GM19035 (cell line): ENCODE measurements around the gene EGF.
"Not testable (repeated sequence)": the region's sequence is repeated elsewhere in the genome, so short reads cannot be mapped to it uniquely, and the experiment has no call there.

Source experiments
- ATAC-seq: cut with Tn5 transposase; IDR thresholded peaks from one replicate; pipeline ENCODE4 v1.9.1; 2021; ENCODE audit not compliant: unreplicated experiment

EGF gene

GRCh38 chr4:109913596-109914241 is 1.0 kb downstream of the EGF start:
- no peak for ATAC-seq

GRCh38 chr4:109914322-109914721 is 1.6 kb downstream of the EGF start:
- no peak for ATAC-seq

DNA sequence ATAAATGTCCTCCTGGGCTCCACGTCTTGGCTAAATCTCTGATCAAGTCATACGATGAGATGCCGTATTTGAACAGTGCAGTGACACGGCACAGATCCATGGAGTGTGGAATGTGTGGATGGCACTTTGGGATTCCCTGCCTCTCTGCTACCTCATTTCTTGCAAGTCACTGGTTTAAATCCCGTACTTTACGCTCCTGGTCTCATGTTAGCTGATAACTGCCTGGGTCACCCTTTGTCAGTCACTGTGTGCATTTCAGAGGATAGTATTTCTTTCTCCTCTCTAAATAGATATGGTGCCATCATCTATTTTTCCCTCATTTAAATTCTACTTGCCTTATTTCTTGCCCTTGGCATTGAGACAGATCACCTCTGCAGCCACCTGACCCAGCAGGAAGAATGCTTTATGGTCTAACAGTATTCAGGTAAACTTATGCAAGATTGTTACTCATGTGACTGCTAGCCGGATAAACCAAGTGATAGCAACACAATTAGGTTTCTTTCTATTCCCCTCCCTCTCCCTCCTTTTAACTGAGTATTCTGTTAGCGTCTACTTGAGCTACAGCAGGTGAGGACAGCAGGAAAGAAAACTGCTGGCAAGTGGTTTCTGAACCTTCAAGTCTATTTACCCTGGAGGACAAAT is 2.8 kb downstream of the EGF start:
- ATAC-seq = no peak

DNA sequence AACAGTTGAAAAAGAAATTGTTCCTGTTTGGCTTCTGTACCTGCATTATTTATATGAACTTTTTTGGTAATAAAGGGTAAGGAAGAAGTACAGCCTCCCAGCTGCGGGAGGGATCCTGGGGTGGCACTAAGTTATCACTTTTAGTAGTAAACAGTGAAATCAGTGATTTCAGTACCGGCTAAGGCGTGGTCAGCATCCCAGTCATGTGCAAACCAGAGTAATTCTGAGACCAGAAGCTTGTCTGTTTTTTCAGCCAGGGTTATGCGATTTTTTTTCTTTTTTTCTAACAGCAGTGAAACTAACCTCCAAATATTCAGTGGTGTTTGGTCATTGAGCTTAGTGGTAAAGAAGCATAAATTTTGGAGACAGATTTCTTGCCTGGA is 3.3 kb downstream of the EGF start:
- no peak for ATAC-seq

- no peak for ATAC-seq
Observed at GRCh38 chr4:109921384-109921808, 8.7 kb downstream of the EGF start.

- ATAC-seq = no peak
Observed at GRCh38 chr4:109925396-109925795, 12.7 kb downstream of the EGF start.

- ATAC-seq = no peak
Observed at GRCh38 chr4:109928327-109929045, 15.8 kb downstream of the EGF start.

- no peak for ATAC-seq
Observed at GRCh38 chr4:109930464-109930863, 17.8 kb downstream of the EGF start.

- no peak for ATAC-seq
Observed at GRCh38 chr4:109930872-109931271, 18.2 kb downstream of the EGF start.

DNA sequence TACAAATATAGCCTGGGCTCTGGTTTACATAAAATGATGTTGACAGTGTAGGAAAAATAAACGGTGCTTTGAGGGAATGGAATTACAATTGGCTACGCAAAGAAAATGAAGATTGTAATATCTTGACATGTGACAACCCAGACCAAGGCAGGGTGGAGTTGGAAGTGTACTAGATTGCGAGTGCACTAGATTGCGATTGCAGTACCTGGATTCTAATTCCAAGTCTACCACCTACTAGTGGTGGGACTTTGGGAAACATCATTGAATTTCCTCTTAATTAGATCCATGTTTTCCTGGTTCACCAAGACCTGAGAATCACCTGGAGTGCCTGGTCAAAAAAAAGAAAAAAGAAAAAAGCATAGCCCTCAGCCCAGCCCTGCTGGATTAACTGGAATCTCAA is 18.6 kb downstream of the EGF start:
- no peak for ATAC-seq

GRCh38 chr4:109937352-109937751 is 24.7 kb downstream of the EGF start:
- ATAC-seq = not testable (repeated sequence)

DNA sequence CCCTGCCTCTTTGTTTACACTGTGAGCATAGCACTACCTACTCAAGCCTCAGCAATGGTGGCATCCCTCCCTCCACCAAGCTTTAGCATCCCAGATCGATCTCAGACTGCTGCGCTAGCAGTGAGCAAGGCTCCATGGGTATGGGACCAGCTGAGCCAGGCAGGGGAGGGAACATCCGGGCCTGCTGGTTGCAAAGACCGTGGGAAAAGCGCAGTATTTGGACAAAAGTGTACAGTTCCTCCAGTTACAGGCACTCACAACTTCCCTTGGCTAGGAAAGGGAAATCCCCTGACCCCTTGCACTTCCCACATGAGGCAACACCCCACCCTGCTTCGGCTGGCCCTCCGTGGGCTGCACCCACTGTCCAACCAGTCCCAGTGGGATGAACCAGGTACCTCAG is 26.5 kb downstream of the EGF start:
- ATAC-seq = no peak

DNA sequence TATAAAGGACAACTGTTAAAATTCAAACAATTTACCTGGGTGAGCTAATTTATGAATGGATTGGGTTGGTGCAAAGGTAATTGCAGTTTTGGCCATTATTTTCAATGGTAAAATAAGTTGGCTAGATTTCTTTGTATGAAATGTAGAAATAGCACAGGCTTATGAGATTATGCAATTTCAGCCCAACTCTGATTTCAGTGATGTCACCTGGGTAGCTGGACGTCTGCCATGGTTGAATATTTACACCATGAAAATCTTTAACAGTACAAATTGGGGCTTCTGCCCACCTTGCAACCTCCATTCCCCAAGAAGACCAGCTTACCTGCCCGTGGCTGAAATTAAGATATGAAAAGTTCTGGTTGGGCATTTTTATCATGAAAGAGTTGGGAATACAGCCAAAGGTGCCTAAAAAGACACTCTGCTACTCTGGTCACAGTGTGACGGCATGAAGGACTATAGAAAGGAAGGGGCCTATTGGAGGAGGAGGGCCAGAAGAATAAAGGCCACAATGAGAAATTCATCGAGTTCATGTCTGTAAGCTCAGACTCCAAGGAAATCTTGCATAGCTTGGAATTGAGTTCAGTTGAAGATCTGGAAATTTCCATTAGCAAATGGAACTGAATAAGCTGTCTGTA is 29.7 kb downstream of the EGF start:
- no peak for ATAC-seq

DNA sequence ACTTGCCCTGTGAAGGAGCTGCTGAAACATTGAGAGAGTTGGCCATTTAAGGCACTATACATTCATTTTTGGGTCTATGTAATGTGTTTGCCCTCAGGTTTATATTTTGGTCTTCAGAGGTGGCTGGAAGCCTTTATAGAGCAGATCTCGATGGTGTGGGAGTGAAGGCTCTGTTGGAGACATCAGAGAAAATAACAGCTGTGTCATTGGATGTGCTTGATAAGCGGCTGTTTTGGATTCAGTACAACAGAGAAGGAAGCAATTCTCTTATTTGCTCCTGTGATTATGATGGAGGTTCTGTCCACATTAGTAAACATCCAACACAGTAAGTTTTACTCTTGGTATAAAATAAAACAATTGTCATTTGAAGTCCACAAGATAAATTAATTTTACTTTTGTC is 31.1 kb downstream of the EGF start:
- no peak for ATAC-seq

DNA sequence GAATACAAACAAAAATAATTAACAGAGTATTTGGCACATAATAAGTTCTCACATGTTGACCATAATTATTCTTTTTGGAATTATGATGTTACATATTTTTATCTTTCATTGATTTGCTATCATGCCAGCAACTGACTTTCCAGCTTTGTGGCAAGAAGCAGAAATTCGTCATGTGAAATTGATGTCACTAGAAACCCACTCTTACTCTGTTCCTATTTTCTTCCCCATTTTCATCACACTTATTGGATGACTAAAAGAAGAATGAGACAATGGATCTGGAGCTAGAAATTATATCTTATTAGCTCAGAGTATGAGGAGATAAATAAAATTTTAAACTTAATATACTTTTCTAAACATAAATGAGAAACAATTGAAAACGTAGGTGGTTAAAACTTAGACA is 31.9 kb downstream of the EGF start:
- ATAC-seq = no peak

DNA sequence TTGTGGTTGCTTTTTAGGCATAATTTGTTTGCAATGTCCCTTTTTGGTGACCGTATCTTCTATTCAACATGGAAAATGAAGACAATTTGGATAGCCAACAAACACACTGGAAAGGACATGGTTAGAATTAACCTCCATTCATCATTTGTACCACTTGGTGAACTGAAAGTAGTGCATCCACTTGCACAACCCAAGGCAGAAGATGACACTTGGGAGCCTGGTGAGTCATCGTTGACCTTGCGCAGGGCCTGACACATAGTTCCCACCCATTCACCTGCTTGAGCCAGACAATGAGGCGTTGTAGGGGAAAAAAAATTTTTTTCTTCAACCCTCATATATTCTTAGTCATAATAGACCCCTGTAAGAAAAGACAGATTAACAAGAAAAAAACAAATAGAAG is 32.4 kb downstream of the EGF start:
- no peak for ATAC-seq

- no peak for ATAC-seq
Observed at GRCh38 chr4:109946120-109946519, 33.4 kb downstream of the EGF start.

DNA sequence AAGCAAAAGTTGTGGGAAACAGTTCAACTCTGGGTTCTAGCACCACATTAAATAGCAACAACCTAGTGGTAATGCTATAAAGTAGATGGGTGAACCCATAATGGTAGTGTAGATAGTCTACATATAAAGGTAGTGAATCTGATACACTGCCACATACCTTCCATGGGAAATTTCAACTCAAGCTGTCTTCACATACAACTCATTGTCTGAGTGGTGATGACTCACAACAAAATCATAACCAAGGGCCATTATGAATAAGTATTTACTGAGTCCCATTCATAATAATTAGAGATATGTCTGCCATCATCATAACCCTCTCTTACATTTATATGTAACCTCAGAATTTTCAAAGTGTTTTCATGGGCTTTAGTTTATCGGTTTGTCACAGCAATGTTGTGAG is 34.8 kb downstream of the EGF start:
- ATAC-seq = no peak

DNA sequence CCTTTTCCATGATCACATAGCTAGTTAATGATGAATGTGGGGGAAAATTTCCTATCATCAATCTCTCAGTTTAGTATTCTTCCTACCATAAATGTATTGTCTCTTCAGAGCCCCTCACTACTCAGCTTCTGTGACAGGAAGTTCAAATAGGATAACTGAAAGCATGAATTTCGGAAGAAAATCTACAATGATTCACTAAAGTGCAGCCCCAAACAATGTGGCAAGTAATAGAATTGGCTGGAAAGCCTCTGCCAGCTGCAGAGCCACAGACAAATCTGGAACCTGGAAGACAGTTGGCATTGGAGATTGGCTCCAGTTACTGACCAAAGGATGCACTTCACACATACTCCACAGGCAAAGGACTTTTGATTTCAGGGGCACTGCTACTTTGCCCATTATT is 35.2 kb downstream of the EGF start:
- ATAC-seq = no peak

GRCh38 chr4:109949099-109949718 is 36.5 kb downstream of the EGF start:
- ATAC-seq = not testable (repeated sequence)

DNA sequence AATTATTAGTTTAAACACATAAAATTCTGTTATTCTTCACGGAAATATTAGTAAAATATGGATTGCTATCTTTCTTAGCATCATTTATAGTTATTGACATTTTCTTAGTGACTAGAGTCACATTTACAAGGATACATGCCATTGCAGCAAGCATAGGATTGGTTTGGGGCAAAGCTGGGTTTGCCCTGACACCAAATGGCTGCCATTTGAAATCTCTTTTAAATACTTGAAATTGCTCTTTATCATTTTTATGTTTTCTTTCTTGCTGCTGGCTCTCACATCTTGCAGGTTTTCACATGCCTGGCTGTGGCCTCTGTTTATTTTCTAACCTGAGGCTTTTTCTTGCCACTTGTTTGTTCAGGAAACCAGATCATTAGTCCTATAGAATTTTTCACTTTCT is 39.9 kb downstream of the EGF start:
- no peak for ATAC-seq
